SK-N-SH (cell line): ENCODE results near the gene HBG2.

Experiments used
- MEF2A ChIP-seq: IDR thresholded peaks from 2 replicates; pipeline ENCODE4 v1.4.0; 2012; ENCODE audit warnings: low read depth, borderline replicate concordance
- NFIC ChIP-seq: IDR thresholded peaks from 2 replicates; pipeline ENCODE4 v1.4.0; 2012; ENCODE audit warnings: borderline replicate concordance
- POLR2AphosphoS5 ChIP-seq: IDR thresholded peaks from 2 replicates; pipeline ENCODE4 v1.6.1; 2012; ENCODE audit warnings: low read depth, low read length
- TF ChIP-seq, protein P1 (sequence below): fragments of 200-600 bp; sonication (generic); IDR thresholded peaks from 2 replicates; pipeline ENCODE4 v1.6.1; 2017; ENCODE audit warnings: antibody characterized with exemption, mild to moderate bottlenecking, moderate library complexity
- TF ChIP-seq, protein P2 (sequence below): IDR thresholded peaks from 2 replicates; pipeline ENCODE4 v1.4.0; 2012; ENCODE audit warnings: low read depth
- TF ChIP-seq, protein P3 (sequence below): IDR thresholded peaks from 2 replicates; pipeline ENCODE4 v1.4.0; 2012; ENCODE audit warnings: low read depth, borderline replicate concordance

DNA sequence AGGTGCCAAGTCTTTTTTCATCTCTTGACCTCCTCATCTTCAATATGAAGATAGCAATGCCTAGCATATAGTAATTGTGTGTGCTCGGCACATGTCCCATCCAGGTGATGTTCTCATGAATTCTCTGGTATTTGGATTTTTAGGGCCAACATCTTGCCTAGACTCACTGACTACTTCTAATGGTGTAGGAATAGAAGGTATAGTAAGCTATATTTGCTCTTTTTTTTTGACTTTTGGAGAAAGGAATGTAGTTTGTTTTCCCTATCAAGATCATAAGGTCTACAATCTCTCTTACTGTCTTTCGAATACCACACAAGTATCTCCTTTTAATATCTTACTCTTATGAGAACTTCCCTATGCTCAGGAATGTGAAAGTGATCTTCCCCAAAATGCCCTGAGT lies 23.5 kb downstream of the HBG2 start:
- TF ChIP-seq NFIC = no peak
- TF ChIP-seq, protein P1, sequence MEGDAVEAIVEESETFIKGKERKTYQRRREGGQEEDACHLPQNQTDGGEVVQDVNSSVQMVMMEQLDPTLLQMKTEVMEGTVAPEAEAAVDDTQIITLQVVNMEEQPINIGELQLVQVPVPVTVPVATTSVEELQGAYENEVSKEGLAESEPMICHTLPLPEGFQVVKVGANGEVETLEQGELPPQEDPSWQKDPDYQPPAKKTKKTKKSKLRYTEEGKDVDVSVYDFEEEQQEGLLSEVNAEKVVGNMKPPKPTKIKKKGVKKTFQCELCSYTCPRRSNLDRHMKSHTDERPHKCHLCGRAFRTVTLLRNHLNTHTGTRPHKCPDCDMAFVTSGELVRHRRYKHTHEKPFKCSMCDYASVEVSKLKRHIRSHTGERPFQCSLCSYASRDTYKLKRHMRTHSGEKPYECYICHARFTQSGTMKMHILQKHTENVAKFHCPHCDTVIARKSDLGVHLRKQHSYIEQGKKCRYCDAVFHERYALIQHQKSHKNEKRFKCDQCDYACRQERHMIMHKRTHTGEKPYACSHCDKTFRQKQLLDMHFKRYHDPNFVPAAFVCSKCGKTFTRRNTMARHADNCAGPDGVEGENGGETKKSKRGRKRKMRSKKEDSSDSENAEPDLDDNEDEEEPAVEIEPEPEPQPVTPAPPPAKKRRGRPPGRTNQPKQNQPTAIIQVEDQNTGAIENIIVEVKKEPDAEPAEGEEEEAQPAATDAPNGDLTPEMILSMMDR = no peak
- TF ChIP-seq POLR2AphosphoS5 = no peak
- TF ChIP-seq, protein P2, sequence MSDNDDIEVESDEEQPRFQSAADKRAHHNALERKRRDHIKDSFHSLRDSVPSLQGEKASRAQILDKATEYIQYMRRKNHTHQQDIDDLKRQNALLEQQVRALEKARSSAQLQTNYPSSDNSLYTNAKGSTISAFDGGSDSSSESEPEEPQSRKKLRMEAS = no peak
- TF ChIP-seq, protein P3, sequence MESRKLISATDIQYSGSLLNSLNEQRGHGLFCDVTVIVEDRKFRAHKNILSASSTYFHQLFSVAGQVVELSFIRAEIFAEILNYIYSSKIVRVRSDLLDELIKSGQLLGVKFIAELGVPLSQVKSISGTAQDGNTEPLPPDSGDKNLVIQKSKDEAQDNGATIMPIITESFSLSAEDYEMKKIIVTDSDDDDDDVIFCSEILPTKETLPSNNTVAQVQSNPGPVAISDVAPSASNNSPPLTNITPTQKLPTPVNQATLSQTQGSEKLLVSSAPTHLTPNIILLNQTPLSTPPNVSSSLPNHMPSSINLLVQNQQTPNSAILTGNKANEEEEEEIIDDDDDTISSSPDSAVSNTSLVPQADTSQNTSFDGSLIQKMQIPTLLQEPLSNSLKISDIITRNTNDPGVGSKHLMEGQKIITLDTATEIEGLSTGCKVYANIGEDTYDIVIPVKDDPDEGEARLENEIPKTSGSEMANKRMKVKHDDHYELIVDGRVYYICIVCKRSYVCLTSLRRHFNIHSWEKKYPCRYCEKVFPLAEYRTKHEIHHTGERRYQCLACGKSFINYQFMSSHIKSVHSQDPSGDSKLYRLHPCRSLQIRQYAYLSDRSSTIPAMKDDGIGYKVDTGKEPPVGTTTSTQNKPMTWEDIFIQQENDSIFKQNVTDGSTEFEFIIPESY = no peak
- no peak for TF ChIP-seq MEF2A
